Dermis blood vessel endothelial cell (primary cell): Measurements from ENCODE around the gene ZNF184. TPM values are rescaled to one million over a fixed set of nuclear protein-coding genes. Genes with fewer than 3 reads are reported as not detected.

Experiments
- DNase-seq: peaks from one replicate; pipeline ENCODE4 v3.0.0; 2010
- total RNA-seq: library from RNA; depleted of rRNA; stranded (reverse); fragments of >200 nt; gene quantifications from 2 replicates; pipeline ENCODE4 v1.2.3, GENCODE V29; 2014

The ZNF184 gene
- 6.4 and 7.5 TPM in 2 replicates for total RNA-seq

- DNase-seq: peak; percentile 99
Measured at GRCh38 chr6:27472617-27473400, at the start of gene ZNF184. Gene ZNF184 (minus strand): TSS chr6:27473105. CDS start chr6:27472294, 811 bp downstream.

DNA sequence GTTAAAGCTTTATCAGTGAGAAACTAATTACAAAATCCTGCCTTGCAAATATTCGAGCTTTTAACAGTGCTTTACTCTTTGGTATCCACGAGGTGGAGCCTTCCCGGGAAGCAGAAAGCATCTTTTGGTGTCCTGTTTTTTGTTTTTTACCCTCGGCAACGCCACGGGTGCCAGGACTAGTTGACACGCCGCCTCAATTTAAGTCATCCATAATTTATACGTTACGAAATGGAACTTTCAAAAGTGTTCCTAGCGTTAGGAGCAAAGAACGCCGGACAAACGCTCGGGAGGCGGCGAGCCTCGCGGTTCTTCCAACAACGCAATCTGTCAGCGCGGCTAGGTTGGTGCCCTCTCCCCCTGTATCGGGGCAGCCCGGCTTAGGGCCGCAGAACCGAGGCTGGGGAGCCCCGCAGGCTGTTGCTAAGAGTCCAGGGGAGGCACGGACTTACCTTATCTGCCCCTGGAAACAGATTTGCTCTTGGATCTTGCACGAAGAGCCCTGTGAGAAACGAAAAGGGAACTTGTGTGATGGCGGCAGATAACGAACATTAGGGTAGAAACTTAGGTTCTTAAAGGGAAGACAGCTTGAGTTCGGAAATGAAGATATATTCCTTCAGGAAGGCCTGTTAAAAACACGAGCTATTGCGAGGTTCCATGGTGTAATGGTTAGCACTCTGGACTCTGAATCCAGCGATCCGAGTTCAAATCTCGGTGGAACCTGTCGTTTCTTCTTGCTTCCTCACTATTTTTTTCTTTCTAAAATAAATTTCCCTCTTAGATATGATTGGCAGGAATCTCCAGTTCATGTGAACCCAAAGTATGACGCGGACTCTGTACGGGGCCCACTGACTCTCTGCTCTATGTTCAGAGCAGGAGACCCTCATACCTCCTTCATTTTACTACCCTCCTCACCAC lies 46.2 kb upstream of the ZNF184 start:
- DNase-seq: peak; percentile 89

DNA sequence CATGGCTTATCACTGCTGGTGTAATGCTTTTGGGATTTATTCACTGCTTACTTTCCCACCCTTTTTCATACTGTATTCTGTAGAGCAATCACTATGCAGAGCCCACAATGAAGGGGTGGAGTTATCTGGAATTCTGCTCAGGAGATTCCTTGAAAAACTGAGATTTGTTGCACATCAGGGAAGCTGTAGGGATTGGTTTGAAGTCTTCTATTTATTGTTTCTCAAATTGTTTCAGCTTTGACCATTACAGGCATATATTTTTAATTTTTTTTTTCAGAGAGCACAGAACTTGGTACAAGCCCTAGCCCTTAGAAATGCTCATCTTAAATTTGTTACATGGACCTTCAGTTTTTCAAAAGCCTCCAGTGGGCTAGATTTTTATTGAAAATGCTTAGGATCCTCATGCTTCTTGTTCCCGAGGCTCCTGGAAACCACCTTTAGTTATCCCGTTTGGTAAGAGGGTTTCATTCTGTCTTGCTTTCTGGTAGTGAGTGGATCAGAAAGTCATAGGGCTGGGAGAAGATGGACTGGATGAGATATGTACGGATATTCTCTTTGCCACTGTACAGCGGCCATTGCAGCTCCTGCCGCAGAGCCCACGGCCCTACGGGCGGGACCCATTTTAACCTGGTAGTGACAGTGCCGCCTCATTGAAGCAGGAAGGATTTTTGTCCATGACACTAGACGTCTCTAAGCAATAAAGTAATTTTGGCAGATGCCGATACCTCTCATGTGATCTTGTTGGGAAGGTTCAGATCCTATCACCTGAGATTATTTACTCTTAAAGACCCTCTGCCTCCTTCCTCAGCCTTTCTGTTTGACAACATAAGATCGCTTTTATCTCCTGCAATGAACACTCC lies 45.3 kb upstream of the ZNF184 start:
- no peak for DNase-seq

- DNase-seq: no peak
Measured at GRCh38 chr6:27517238-27517637, 44.3 kb upstream of the ZNF184 start.

- no peak for DNase-seq
Measured at GRCh38 chr6:27514906-27515495, 42.1 kb upstream of the ZNF184 start.

- no peak for DNase-seq
Measured at GRCh38 chr6:27512525-27512924, 39.6 kb upstream of the ZNF184 start.

DNA sequence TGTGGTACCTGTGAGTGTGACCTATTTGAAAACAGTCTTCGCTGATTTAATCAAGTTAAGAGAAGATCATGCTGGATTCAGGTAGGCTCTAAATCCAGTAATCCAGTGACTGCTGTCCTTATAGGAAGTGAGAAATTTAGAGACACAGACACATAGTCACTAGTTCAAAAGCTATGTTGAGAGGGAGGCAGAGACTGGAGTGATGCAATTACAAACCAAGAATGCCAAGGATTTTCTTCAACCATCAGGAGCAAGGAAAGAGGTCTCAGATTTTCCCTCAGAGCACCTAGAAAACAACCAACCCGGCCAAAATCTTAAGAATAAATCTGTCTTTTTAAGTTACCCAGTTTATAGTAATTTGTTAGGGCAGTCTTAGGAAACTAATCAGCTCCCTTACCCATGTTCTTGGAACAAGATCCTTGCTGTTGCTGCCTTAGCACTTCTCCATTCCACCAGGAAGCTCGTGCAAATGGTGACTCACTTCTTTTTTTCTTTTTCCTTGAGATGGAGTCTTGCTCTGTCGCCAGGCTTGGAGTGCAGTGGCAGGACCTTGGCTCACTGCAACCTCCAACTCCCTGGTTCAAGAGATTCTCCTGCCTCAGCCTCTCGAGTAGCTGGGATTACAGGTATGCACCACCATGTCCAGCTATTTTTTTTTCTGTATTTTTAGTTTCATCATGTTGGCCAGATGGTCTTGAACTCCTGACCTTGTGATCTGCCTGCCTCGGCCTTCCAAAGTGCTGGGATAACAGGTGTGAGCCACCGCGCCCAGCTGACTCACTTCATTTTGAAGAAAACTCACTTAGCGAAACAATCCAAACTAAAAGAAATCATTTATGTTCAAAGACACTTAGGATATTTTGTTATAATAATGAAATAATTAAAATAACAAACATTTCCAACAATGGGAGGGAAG lies 34.4 kb upstream of the ZNF184 start:
- DNase-seq: no peak

DNA sequence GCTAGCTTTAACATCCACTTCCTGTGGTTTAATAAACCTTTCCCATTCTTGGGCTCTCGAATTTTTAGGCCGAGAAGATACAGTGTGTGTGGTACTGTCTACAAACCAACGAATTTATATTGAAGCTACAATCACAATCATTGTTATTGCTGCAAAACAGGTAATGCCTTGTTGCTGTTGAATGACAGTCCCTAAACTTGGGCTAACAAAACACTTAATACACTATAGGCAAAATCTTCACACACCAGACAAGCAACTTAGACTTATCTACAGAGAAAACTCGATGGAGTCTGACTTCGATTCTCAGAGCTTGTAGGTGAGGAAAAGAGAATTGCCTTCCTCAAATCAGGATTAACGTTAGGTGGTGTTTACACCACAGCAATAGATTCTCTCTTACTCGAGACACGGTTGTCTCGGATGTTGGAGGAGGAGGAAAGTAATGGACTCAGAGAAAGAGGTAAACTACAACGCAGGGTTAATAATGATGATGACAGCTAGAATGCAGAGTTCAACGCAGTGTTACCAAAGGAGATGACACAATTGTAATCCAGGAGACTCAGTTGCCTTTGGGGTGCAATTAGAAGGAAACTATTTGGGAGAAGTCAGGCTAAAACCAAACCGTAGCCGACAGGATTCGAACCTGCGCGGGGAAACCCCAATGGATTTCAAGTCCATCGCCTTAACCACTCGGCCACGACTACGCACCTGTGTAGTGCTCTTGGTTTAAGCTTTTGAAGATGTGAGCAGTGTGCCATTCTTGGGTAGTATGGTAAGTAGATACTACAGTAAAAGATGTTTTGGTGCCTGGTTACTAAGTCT lies 32.5 kb upstream of the ZNF184 start:
- peak; percentile 43 for DNase-seq

DNA sequence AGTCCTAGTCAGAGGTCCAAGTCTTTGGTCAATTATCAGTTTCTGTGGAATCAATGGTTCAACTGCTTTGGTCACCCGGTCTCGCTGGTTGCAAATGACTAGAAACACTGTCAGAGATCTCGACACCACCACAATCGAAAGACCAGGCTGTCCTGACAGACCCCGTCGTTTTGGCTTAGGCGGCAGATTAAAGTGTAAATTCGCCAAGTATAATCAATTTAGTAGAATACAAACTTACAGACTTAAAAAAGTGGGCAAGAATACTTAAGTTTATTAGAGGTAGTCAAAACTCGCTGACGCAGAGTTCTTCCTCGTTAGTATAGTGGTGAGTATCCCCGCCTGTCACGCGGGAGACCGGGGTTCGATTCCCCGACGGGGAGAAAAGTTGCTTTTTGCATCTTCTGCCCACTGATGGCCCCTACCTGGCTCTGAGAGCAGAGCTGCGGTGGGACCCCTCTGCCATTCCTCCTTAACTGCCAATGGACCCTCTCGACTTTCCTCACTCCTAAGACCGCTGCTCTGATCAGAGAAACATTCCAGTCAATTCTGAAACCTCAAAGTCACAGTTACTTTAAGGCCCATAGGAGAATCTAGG lies 30.6 kb upstream of the ZNF184 start:
- peak; percentile 81 for DNase-seq

DNA sequence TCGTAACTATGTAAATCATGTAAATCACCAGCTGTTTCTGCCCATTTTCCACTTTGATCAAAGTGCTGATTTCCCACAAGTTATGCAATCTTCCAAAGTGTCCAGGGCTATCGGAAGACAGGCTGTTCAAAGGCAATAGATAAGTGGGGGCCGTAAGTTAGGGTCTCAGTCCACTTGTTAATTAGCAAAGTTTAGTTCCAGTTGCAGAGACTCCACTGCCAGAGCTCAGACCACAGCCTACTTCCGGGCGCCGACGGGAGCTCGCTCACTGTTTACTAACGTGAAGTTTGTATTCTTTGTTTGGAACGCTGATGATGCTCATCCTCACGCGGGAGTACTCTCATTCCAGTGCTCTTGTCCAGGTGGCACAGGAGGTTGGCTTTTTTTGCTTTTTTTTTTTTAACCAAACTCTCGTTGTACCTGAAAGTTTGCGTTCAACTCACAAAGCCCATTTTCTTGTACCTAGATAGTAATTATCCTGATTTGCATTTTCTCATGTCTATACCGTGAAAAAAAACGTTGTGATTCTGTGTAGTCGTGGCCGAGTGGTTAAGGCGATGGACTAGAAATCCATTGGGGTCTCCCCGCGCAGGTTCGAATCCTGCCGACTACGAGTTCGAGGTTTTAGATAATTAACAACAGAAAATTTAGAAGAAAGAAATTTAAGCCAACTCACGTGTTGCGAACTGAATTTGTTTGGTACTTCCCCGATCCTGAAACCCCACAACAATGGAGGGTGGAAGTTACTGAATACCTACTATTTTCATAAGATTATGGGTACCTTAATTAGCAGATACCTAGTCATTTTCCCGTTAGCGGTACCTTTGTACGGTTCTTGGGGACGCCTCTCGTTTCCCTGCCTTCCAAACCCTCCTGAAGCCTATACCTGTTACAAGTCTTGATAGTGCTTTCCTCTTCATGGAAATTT lies 29.9 kb upstream of the ZNF184 start:
- DNase-seq: peak; percentile 66

DNA sequence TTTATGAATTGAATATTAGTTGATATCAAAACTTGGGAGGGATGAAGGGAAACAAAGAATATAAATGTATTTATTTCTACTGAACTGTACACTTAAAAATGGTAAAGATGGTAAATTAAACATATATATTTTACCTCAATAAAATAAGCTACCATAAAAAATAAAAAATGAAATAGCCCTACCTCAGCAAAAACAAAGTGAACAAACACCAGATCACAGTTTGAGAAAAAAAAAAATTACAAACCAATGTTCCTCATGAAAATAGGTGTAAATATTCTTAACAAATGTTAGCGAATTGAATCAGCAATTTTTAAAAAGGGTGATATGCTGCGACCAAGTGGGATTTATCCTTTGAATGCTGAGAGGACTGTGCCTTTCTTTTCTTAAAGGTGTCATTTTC lies 28.3 kb upstream of the ZNF184 start:
- DNase-seq: no peak

DNA sequence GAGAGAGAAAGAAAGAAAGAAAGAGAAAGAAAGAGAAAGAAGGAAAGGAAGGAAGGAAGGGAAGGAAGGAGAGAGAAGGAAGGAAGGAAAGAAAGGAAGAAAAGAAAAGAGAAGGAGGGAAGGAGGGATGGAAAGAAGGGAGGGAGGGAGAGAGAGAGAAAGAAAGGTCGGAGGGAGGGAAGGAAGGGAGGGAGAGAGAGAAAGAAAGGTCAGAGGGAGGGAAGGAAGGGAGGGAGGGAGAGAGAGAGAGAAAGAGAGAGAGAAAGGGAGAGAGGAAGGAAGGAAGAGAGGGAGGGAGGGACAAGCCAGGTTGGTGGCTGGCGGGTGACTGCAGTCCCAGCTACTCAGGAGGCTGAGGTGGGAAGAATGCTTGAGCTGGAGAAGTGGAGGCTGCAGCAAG lies 27.3 kb upstream of the ZNF184 start:
- DNase-seq: no peak

DNA sequence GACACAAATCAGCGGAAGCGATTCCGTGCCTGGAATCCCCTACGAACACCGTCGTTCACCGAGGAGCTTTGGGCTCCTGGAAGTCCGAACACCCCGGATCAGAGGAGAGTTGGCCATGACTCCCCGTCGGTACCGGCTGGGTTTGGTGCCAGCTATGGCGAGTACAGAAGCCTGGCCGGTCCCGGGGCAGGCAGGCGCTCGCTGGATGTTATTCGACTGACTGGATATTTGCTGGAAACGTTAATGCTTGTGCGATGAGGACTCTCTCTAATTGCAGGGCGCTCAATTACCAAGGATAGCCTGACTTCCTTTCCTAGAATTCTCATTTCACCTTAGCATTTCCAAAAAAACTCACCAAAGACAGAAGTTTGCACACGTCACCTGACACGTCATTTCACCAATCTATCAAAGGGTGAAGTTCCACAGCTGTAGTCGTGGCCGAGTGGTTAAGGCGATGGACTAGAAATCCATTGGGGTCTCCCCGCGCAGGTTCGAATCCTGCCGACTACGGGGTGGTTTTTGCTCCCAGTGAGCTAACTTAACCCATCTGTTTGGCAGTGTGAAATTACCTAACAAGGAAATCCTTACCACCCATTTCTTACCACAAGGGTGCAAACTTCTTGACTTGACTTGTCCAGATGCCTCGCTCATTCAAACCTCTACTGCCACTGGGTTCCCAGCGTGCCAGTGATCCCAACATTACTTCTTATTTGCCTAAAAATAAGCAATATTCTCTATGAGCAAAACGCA lies 22.7 kb upstream of the ZNF184 start:
- peak; percentile 69 for DNase-seq

DNA sequence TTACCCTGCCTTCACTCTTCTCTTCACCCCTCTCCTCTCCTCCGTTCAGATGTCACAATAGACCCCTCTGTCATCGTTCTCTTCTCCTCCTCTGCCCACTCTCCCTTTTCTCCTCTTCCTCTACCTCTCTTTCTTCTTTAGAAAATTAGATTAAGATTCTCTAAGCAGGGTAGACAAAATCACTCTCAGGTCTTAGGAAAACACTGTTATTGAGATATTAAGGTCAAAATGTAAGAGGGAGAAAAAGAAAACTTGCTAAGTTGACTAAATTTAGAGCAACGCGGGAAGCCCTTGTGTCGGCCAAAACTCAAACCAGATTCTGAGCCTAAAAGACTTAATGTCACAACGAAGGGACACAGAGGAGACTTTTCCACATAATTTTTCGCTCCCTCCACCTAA lies 22.1 kb upstream of the ZNF184 start:
- DNase-seq: peak; percentile 15

DNA sequence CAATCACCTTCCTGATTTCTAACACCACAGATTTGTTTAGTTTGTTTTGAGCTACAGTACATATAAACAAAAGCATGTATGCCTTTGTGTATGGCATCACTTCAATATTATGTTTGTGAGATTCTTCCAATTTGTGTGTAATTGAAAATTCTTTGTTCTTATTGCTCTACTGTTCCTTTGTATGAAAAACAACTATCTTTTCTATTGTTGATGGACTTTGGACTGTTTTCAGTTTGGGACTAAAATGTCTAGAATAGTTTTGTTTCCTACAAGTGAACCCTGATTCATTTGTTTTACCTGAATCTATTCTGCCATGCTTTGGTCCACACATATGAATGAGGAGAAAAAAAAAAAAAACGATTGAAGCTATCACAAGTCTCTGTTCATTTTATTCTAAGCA lies 21.2 kb upstream of the ZNF184 start:
- DNase-seq: no peak

DNA sequence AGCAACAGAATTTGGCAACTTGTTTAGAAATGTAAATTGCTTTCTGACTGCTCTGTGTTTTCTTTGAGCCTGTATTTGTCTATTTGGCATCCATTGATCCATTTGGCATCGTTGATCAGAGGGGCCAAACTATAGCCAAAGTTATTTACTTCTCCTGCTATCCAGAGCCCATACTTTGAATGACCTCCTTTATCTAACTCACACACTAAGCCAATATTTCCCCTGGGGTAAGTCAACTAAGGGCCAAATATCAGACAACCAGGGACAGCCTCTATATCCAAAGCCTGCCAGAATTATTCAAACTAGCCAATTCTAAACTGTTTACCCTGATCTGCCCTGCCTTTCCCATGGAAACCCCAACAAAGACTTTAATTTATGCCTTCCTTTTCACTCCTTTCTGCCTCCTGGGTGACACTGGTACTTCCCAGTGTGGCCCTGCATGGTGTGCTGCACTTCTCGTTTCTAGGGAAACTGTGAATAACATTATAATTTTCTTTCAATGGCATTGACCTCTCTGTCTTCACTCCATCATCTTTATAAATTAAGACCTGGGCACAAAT lies 19.8 kb upstream of the ZNF184 start:
- DNase-seq: no peak

- peak; percentile 92 for DNase-seq
Measured at GRCh38 chr6:27479319-27480182, 6.6 kb upstream of the ZNF184 start.
